Activated CD4-positive, alpha-beta T cell treated with anti-CD3 and anti-CD28 coated beads, Interleukin-2, amount 50 U/mL, for 48 hours (primary cell): Measurements from ENCODE around the gene CRYAA.
"Not testable (repeated sequence)": the region's sequence is repeated elsewhere in the genome, so short reads cannot be mapped to it uniquely, and the experiment has no call there.

Experiments used
- DNase-seq, 2 experiments: peaks; one replicate each; pipeline ENCODE4 v3.0.0-alpha.2; 2020

The CRYAA gene, protein sequence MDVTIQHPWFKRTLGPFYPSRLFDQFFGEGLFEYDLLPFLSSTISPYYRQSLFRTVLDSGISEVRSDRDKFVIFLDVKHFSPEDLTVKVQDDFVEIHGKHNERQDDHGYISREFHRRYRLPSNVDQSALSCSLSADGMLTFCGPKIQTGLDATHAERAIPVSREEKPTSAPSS

DNA sequence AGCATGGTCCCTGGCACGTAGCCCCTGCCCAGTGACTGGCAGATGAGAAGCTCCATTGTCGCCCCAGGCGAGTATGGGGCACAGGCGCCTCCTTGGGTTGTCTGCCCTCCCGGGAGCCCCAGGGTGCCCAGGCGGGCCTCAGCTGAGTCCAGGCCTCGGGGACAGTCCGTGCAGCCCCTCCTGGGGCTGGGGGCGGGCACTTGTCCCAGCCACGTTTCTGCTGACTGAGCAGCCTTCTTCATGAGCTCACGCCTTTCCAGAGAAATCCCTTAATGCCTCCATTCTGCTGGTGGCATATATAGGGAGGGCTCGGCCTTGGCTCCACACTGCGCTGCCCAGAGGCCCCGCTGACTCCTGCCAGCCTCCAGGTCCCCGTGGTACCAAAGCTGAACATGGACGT lies at the start of gene CRYAA:
Gene CRYAA, plus strand, starts transcription at position 301 of the 400 bp plus-strand sequence. Its CDS starts 92 bp downstream, at position 393.
- DNase-seq = not testable (repeated sequence)

DNA sequence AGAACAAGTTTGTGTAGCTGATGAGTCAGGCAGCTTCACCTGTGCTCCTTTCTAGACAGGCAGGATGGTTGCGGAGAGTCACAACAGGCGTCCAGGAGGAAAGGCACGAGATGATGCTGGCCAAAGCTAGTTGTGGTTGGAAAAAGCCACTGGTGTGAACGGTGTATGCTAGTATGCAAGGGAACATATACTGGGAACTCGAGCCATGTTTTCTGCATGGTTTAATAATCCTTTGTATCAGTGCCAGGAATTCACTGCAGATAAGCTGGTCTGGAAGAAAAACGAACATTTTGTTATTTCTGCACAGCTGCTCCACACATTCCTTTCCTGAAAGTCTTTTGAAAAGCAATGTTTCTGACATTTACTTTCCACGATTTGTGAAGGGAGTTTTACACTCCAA lies 38.7 kb upstream of the CRYAA start:
- DNase-seq = not testable (repeated sequence)

DNA sequence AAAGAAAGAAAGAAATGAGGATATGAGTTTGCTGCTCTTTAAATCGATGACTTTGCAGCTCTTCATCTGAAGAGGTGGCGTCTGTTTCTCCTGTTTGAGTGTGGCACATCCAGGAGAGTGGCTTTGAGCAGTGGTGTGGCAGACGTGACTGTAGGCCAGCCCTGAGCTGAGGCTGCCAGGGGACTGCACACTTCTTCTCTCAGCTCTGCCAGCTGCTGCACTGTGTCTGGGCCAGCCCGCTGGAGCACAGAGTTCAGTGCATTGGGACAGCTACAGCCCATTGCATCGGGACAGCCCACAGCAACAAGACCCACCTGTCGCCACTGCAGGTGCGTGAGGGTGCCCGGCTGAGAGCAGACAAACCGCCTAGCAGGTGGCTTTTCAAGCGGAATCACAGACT lies 34.3 kb upstream of the CRYAA start:
- DNase-seq = not testable (repeated sequence)

DNA sequence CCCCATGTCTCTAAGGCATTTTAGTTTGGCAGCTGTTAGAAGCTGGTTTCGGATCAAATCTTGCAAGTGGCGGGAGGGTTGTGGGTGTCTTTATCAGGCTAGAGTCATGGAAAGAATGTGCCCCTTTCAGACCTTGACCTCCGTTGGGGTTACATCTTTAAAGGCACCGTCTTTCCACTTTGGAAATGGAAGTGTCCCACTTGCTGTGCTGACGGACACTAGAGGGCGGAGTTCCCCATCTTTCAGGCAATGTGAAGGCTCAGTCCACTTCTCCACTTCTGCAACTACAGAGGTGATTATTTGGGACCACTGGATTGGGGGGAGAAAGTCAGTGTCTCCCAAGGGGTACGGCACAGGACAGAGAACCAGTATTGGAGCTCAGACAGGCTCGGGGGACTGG lies 29.9 kb upstream of the CRYAA start:
- DNase-seq = not testable (repeated sequence)

DNA sequence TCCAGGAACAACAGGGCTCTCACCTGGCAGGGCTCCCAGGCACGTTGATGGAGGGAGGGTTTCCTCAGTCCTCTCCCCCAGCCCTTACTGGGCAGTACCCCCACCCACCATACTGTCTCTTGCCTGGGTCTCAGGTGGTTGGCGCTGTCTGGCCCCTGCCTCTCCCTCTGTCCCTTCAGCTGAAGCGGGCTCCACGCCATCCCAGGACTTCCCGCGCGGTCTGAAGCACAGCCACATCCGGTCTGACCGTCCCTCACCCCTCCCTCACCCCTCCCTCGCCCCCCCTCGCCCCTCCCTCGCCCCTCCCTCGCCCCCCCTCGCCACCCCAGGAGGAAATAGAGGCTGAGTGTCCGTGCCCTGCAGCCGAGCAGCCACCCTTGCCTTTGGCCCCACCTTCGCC lies 27.4 kb upstream of the CRYAA start:
- DNase-seq = not testable (repeated sequence)

DNA sequence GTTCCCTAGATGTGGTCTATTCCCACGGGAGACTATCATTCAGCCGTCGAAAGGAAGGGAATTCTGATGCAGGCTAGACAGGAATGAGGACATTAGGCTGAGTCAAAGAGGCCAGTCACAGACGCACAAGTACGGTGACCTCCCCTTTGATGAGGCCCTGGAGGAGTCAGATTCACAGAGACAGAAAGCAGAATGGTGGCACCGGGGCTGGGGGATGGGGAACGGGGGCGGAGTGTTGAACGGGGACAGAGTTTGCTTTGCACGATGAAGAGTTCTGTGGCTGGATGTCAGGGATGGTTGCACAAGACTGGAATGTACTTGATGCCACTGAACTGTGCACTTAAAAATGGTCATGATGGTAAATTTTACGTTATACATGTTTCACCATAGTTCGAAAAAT lies 22.2 kb upstream of the CRYAA start:
- DNase-seq = not testable (repeated sequence)

DNA sequence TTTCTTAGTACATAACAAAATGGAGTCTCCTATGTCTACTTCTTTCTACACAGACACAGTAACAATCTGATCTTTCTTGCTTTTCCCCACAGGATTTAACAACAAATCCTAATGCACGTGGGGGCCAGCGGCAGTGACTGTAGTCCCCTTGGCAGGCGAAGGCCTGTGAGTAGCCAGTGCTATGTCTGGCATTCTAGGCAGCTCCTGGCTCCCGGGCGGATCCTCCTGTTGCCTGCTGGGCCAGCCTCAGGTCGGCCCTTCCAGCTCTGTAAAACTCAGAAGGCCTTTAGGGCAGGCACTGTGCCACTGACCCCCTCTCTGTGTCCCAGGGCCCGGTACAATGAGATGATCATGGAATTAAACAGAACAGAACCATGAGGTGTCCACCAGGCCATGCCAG lies 20.8 kb upstream of the CRYAA start:
- not testable (repeated sequence) for DNase-seq

DNA sequence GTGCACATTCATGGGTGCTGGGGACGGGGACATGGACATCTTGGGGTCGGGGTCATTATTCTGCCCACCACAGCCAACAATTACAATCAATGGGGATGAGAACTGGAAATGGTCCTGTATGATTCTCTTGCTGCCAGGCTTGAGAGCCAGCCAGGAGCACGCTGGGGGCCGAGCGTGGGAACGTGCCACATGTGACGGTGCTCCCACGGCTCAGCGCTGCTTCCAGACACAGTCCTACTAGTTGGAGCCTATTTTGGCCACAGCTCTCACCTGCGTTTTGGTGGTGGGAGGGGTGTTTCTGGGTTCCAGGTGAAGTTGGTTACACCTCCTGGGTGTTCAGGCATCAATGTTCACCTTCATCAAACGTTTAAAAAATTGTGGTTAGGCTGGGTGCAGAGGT lies 19.5 kb upstream of the CRYAA start:
- not testable (repeated sequence) for DNase-seq

DNA sequence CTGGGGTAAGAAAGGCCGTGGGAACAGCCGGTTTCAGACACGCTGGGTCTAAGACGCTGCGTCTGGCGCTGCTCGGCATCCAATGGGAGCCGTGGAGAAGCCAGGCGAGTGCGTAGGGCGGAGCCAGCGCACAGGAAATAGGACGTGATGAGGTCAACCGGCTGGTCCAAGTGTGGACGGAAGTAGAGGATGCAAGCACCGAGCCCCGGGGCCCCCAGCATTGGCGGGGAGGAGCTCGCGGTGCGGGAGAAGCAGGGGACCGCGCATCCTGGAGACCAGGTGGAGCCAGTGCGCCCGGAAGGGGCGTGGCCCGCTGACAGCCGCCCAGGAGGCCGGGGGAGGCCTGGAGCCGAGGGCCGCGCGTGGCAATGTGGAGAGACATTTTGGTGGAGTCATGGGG lies 15.2 kb upstream of the CRYAA start:
- not testable (repeated sequence) for DNase-seq

DNA sequence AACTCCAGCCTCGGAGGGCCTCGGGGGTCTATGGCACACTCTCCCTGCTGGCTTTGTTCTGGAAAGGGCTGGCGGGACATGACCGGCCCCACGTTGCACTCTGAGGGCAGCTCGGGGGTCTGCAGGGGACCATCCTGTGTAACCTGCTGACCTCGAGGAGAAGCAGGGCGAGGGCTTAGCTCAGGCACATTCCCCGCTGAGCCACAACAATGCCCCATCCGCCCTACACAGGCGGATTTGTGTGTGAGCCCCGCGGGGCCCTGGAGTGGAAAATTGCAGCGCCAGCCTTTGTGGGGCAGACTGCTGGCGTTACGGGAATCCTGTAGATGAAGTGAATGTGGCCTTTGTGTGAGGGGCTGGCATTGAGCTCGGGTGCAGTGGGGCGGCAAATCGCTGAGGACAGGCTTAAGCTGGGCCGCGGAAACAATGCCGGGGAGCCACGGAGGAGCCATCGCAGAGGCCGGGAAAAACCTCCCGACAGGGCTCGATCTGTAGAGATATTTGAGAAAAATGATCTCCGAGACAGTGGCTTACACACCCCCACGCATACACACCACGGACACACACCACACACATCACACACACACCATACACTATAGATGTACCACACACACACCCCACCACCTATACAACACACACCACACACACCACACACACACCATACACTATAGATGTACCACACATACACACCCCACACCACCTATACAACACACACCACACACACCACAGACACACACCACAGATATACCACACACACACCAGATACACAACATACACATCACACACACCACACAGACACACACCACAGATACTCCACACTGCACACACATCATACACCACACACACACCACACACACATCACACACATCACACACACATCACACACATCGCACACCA lies 9.3 kb upstream of the CRYAA start:
- not testable (repeated sequence) for DNase-seq

DNA sequence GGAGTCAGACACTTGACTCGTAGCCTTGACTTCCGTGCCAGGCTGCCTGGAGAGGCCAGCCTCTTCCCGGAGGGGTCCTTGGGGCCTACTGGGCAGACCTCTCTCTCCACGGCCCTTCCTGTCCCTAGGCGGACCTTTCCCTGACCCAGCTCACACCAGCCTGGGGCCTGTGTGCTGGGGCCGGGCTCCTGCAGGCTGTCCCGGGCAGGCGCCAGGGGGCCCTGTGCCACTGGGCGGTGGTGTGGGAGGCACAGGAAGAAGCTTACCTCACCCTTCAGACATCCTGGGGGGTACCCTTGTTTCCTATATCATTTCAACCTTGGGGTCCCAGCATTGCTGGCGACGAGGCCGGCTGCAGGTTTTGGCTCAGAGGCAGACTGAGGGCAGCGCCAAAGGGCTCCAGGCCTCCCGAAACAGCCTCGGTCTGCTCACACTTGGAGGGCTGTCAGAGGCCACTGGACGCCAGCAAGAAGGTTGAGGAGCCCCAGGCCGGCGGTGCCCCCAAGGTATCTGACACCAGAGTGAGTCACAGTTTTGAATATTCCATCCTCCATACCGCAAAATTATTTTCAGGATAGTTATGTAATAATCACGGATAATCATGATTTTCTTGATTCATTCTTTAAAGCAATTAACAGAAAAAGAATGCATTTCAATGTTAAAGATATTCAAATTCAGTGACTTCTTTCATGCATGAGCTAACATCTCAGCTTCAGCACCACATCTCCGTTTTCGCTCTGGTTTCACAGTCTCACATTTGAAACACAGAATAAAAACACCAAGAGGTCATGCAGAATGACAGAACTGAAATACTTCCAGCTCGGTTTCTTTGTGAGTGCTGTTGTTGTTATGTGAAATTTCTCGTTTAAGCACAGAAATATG lies 6.7 kb upstream of the CRYAA start:
- not testable (repeated sequence) for DNase-seq

DNA sequence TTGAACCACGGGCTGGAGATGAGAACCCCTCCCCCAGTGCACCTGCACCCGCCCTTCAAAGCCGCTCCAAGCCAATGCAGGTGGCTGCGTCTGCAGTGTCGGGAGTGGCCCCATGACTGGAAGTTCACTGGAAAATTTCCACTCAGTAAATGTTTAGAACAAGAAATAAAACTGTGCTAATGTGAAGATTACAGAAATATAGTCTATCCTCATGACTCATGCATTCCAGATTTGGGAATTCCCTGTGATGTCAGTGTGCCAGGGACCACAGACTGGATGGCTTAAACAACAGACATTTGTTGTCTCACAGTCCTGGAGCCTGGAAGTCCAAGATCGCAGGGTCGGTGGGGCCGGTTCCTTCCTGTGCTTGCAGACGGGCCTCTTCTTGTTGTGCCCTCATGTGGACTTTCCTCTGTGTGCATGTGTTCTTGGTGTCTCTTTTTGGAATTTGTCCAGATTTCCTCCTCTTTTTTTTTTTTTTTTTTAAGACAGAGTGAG lies 6.1 kb upstream of the CRYAA start:
- DNase-seq = not testable (repeated sequence)

DNA sequence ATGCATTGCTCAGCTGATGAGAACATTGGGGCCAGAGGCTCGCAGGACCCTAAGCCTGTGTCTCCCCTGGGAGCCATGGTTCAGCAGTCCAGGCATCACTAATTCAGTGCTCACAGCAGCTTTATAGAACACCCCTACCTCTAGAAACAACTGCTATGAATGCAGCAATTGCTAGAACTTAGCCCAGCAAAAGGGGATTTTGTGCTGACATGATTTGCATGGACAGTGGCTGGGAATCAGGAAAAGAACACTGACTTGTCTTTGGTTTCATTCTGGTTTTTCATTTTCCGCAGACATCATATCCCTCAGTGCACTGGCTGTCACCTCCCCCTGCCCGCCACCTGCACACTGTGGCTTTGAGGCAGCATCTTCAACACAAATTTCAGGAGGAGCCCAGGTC lies 4.0 kb upstream of the CRYAA start:
- DNase-seq = not testable (repeated sequence)

DNA sequence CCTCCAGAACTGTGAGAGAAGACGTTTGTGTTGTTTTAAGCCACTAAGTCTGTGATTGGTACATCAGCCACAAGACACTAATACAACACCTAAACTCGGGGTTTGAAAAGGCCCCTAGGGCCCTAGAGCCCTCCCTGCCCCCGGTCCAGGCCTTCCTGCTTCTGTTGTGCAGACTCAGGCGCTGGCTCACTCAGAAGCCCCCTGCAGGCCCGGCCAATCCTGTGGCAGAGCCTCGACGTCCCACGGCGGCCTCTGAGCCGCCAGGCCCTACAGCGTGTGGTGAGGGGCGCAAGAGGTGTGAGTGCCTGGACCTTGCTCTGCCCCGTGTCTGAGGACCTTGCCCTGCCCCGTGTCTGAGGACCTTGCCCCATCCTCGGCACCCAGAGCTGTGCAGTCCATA lies 3.1 kb upstream of the CRYAA start:
- not testable (repeated sequence) for DNase-seq

DNA sequence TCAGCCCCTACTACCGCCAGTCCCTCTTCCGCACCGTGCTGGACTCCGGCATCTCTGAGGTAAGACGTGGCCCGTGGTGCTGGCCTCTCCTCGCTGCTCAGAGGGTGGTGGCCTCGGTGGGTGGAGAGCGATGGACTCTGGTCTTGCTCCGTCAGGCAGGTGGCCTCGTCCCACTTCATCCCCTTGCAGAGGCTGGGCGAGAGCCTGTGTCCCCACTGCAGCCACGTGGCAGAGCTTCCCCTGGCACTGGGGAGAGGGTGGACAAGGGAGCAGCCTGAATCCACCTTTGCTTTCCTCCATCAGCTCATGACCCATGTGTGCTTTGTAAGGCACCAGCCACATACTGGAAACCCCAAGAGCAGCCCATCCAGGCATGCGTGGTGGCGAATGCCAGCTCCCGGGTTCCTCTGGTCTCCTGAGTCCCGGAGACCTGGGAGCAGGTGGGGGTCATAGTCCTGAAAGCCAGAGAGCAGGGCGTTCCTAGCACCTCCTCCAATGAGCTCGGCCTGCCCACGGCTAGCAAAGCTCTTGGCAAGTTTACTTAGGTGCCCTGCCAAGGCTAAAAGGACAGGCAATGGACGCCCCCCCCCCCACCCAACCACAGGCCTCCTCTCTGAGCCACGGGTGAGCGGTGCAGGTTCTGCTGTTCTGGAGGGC lies 550 bp downstream of the CRYAA start:
- DNase-seq = not testable (repeated sequence)

DNA sequence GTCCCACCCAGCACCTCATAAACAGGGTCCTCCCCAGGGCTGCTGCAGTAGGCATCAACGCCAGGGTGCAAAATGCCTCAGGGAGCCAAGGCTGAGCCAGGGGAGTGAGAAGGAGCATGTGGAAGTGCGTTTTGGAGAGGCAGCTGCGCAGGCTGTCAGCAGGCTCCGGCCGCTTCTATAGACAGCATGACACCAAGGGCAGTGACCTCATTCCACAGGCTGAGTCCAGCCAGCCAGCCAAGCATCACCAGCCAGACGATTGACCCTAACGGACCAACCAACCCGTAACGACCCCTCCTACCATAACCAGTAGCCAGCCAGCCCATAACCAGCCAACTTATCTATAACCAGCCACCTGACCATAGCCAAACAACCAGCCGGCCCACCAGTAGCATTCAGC lies 1.1 kb downstream of the CRYAA start:
- not testable (repeated sequence) for DNase-seq

DNA sequence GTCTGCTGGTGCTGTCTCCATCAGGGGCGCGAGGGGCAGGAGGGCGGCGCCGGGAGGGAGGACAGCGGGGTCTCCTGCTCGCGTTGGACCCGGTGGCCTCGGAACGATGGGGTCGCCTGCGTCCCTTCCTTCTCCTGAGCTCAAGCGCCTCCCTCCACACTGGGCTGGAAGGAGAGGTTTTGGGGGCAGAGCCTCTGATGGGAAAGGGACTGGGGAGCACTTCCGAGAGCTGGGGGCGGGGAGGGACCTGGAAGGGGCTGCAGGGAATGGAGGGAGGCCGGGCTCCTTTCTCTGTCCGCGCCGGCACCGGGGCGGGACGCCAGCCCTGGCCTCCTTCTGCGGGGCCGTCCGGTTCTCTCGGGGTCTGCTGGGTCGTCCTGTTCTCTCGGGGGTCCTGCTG lies 4.0 kb downstream of the CRYAA start:
- DNase-seq = not testable (repeated sequence)

DNA sequence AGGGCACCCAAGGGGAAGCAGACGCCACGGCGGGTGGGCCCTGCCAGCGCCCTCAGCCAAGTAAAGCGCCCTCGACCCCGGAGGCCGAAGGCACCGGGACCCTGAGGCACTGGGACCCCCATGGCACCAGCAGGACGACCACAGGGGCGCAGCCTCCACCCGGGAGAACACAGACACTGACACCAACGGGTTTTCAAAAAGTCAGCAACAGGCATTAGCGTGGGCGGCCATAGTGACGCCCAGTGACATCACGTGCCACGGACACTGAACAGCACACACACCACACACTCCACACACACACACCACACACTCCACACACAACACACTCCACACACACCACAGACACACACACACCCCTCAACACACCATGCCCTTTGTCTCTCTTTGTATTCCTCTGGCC lies 4.6 kb downstream of the CRYAA start:
- peak in 1 of 2 experiments; percentile 13 for DNase-seq

DNA sequence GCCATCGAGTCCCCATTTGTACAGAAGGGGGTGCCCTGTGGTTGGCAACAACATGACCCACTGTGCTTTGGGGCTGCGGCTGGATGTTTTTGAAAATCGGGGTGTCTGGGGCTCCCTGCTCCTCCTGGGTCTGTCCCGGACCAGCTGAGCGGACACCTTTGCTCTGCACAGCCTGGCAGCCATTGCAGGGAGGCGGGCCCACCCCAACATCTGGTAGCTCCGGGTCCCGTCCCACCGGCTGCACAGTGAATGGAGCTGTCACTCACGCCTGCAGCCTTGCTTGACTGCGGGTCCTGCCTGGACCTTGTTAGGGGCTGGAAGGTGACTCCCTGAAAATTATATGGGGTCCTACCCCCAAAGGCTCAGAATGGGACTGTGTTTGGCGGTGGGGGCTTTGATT lies 5.1 kb downstream of the CRYAA start:
- DNase-seq = not testable (repeated sequence)

DNA sequence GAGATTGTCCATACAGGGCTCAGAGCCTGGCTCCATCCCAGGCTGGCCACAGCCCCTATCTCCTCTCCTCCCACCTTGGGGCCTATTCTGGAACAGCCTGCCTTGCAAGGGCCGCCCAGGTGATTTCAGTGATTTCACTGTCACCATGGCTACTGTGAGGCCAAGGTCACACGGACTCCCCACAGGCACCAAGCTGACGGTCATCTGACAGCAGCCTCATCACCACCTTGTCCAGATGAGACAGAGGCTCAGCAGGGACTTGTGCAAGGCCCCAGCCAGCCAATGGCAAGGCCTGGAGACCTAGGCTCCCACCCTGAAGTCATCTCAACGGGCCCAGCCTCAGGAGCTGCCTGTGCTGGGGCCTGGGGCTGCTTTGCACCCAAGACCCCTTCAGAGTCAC lies 6.2 kb downstream of the CRYAA start:
- DNase-seq = not testable (repeated sequence)

DNA sequence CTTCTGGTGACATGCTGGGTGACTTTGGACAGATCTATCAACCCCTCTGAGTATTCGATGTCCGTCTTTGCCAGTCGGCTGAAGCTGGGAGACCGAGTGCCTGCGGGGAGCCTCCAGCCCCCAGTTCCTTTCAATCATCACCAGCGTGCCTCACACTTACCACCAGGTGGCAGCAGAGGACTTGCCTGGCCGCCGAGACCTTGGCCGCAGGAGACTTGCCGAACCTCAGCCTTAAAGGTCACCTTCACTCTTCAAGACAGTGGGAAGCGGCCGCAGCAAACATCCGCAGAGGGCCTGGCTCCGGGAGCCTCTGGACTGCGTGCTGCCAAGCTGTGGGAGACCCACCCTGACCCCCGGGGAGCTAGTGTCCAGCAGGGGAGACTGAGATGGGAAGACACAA lies 7.8 kb downstream of the CRYAA start:
- DNase-seq = not testable (repeated sequence)
